A549 (cell line): ENCODE data around the gene GIT1. TPM values are rescaled to one million over a fixed set of nuclear protein-coding genes. Genes with fewer than 3 reads are reported as not detected.

Source experiments
- ATAC-seq, 2 experiments: fragments of 200-7000 bp in 1 of 2; fragments of >200 bp in 1 of 2; cut with Nextera tagmentation in 1 of 2; cut with Tn5 transposase in 1 of 2; 3 replicates each; pipeline versions ENCODE4 v1.8.0 to v1.9.1; 2018 to 2020; ENCODE audit warnings: mild to moderate bottlenecking in 1 of 2, moderate library complexity in 1 of 2
- CTCF ChIA-PET: fragments of 300-600 bp; sonication (Branson Sonifier 250); formaldehyde crosslinking; extraction: SDS; loops from one replicate; lab custom pipeline; 2021; ENCODE audit warnings: antibody characterized with exemption, inconsistent platforms; lab: Yijun Ruan, JAX
- POLR2A ChIA-PET: fragments of 350-600 bp; formaldehyde crosslinking; extraction: SDS; loops from one replicate; lab custom pipeline; 2021; ENCODE audit warnings: antibody characterized with exemption, inconsistent platforms; lab: Yijun Ruan, JAX
- DNase-seq, 2 experiments: peaks; one replicate each; pipeline versions ENCODE4 v3.0.0 to v3.0.0-alpha.2; 2011 to 2016; ENCODE audit warnings: low read depth in 1 of 2, low spot score in 1 of 2
- FAIRE-seq: peaks from 2 replicates; lab custom pipeline; 2011; peaks lifted over from hg19 to GRCh38; lab: Jason Lieb, UNC
- H3K27ac ChIP-seq, 2 experiments: fragments of >200 bp; sonication (Bioruptor Twin); formaldehyde crosslinking; 3 replicates each; pipeline ENCODE4 v1.5.1; 2016 to 2017
- H3K4me1 ChIP-seq: fragments of >200 bp; sonication (Bioruptor Twin); formaldehyde crosslinking; 3 replicates; pipeline ENCODE4 v1.6.1; 2016
- H3K4me2 ChIP-seq: fragments of >200 bp; sonication (Bioruptor Twin); formaldehyde crosslinking; 3 replicates; pipeline ENCODE4 v1.6.1; 2016
- H3K4me3 ChIP-seq: fragments of >200 bp; sonication (Bioruptor Twin); formaldehyde crosslinking; 3 replicates; pipeline ENCODE4 v1.5.1; 2016
- H3K9me3 ChIP-seq: fragments of >200 bp; sonication (Bioruptor Twin); formaldehyde crosslinking; 3 replicates; pipeline ENCODE4 v1.6.1; 2016
- ATOH8 ChIP-seq: fragments of 250-450 bp; sonication (Bioruptor Pico); IDR thresholded peaks from 2 replicates; pipeline ENCODE4 v1.5.0; 2020; ENCODE audit warnings: low read depth, mild to moderate bottlenecking, moderate library complexity
- CBX2 ChIP-seq: fragments of 200-600 bp; sonication (generic); IDR thresholded peaks from 2 replicates; pipeline ENCODE4 v1.6.1; 2016; ENCODE audit warnings: low read depth, mild to moderate bottlenecking, borderline replicate concordance
- CBX8 ChIP-seq: fragments of 200-600 bp; sonication (generic); IDR thresholded peaks from 2 replicates; pipeline ENCODE4 v1.6.1; 2016
- CEBPB ChIP-seq, 2 experiments: fragments of >200 bp in 1 of 2; sonication (Bioruptor Twin) in 1 of 2; formaldehyde crosslinking in 1 of 2; IDR thresholded peaks; 2 replicates each; pipeline ENCODE4 v1.6.1; 2012 to 2016
- CHD2 ChIP-seq: fragments of 150-350 bp; IDR thresholded peaks from 2 replicates; pipeline ENCODE4 v1.6.1; 2014; ENCODE audit warnings: low read length; ENCODE audit not compliant: partially characterized antibody
- CHD4 ChIP-seq: fragments of 200-600 bp; sonication (generic); IDR thresholded peaks from 2 replicates; pipeline ENCODE4 v1.6.1; 2016; ENCODE audit warnings: antibody characterized with exemption, mild to moderate bottlenecking, borderline replicate concordance
- ESRRA ChIP-seq: fragments of 150-350 bp; IDR thresholded peaks from 2 replicates; pipeline ENCODE4 v1.6.1; 2014; ENCODE audit warnings: mild to moderate bottlenecking, low read length, borderline replicate concordance
- FOSL2 ChIP-seq, 2 experiments: fragments of 450-650 bp in 1 of 2; fragments of >200 bp in 1 of 2; sonication (Bioruptor Twin) in 1 of 2; formaldehyde crosslinking; IDR thresholded peaks; 2 replicates each; pipeline versions ENCODE4 v1.5.0 to v1.6.1; 2016 to 2020; ENCODE audit warnings: mild to moderate bottlenecking in 1 of 2, moderate library complexity in 1 of 2
- FOXS1 ChIP-seq: fragments of 250-450 bp; sonication (Bioruptor Pico); IDR thresholded peaks from 2 replicates; pipeline ENCODE4 v1.5.0; 2020; ENCODE audit warnings: mild to moderate bottlenecking, moderate library complexity
- HOXA7 ChIP-seq: fragments of 250-450 bp; sonication (Bioruptor Pico); IDR thresholded peaks from 2 replicates; pipeline ENCODE4 v1.5.0; 2020; ENCODE audit warnings: mild to moderate bottlenecking, moderate library complexity
- HOXB13 ChIP-seq: fragments of 250-450 bp; sonication (Bioruptor Pico); IDR thresholded peaks from 2 replicates; pipeline ENCODE4 v1.5.0; 2020; ENCODE audit warnings: low read depth, mild to moderate bottlenecking, moderate library complexity
- JUN ChIP-seq, 2 experiments: fragments of >200 bp; sonication (Bioruptor Twin); formaldehyde crosslinking; IDR thresholded peaks; 2 replicates in 1 of 2; 3 replicates in 1 of 2; pipeline ENCODE4 v1.6.1; 2016 to 2017
- JUNB ChIP-seq: fragments of >200 bp; sonication (Bioruptor Twin); formaldehyde crosslinking; IDR thresholded peaks from 2 replicates; pipeline ENCODE4 v1.6.1; 2016
- KDM5A ChIP-seq: fragments of 200-600 bp; sonication (generic); IDR thresholded peaks from 2 replicates; pipeline ENCODE4 v1.6.1; 2016; ENCODE audit warnings: antibody characterized with exemption, mild to moderate bottlenecking
- MAFK ChIP-seq: fragments of 450-650 bp; IDR thresholded peaks from 2 replicates; pipeline ENCODE4 v1.6.1; 2014; ENCODE audit not compliant: partially characterized antibody
- MAX ChIP-seq: IDR thresholded peaks from 2 replicates; pipeline ENCODE4 v1.6.1; 2012
- NFE2L2 ChIP-seq: fragments of 150-350 bp; conservative IDR thresholded peaks from 2 replicates; pipeline ENCODE4 v1.6.1; 2014; ENCODE audit warnings: low read length
- NPAS2 ChIP-seq: fragments of 250-450 bp; sonication (Bioruptor Pico); IDR thresholded peaks from 2 replicates; pipeline ENCODE4 v1.8.0; 2022; ENCODE audit warnings: mild to moderate bottlenecking, moderate library complexity, borderline replicate concordance
- POLR2A ChIP-seq: IDR thresholded peaks from 2 replicates; pipeline ENCODE4 v1.6.1; 2012; ENCODE audit warnings: mild to moderate bottlenecking, low read length
- RAD21 ChIP-seq, 2 experiments: fragments of >200 bp in 1 of 2; sonication (Bioruptor Twin) in 1 of 2; formaldehyde crosslinking in 1 of 2; IDR thresholded peaks in 1 of 2; conservative IDR thresholded peaks in 1 of 2; 2 replicates in 1 of 2; 3 replicates in 1 of 2; pipeline ENCODE4 v1.6.1; 2012 to 2018; ENCODE audit warnings: inconsistent platforms in 1 of 2
- RCOR1 ChIP-seq: fragments of 150-350 bp; IDR thresholded peaks from 2 replicates; pipeline ENCODE4 v1.6.1; 2014; ENCODE audit warnings: antibody characterized with exemption, low read length, low read depth
- RFX5 ChIP-seq: fragments of 450-650 bp; IDR thresholded peaks from 2 replicates; pipeline ENCODE4 v1.7.1; 2014; ENCODE audit warnings: antibody characterized with exemption, mild to moderate bottlenecking, moderate library complexity
- RNF2 ChIP-seq: fragments of 200-600 bp; sonication (generic); IDR thresholded peaks from 2 replicates; pipeline ENCODE4 v1.6.1; 2016; ENCODE audit warnings: low read depth, mild to moderate bottlenecking, antibody characterized with exemption, moderate library complexity, borderline replicate concordance
- SREBF2 ChIP-seq: fragments of 450-650 bp; IDR thresholded peaks from 2 replicates; pipeline ENCODE4 v1.6.1; 2014; ENCODE audit warnings: mild to moderate bottlenecking, moderate library complexity
- TFCP2L1 ChIP-seq: fragments of 250-450 bp; sonication (Bioruptor Pico); IDR thresholded peaks from 2 replicates; pipeline ENCODE4 v1.5.0; 2021; ENCODE audit warnings: mild to moderate bottlenecking
- ZSCAN20 ChIP-seq: fragments of 250-450 bp; sonication (Bioruptor Pico); IDR thresholded peaks from 2 replicates; pipeline ENCODE4 v1.8.0; 2022; ENCODE audit warnings: mild to moderate bottlenecking, moderate library complexity
- WGBS: methylation state at CpG from one replicate; pipeline ENCODE4 v1.1.6; 2017; ENCODE audit errors: missing lambda C conversion rate; 5-methylcytosine and 5-hydroxymethylcytosine counted together
- polyA plus RNA-seq, 4 experiments: library from polyadenylated mRNA; depleted of rRNA in 3 of 4; stranded (reverse); fragments of >200 nt; fragmentation: RNase III in 1 of 4; extraction: RNeasy Plus Mini Kit Qiagen cat#74134 plus additional on column Dnase treatment in 1 of 4; gene quantifications; 2 replicates in 3 of 4; 3 replicates in 1 of 4; pipeline ENCODE4 v1.2.3, GENCODE V29; 2011 to 2017
- TF ChIP-seq, protein P1 (sequence below): fragments of >200 bp; sonication (Bioruptor Twin); formaldehyde crosslinking; IDR thresholded peaks from 3 replicates; pipeline ENCODE4 v1.5.1; 2016
- TF ChIP-seq, protein P2 (sequence below): fragments of 450-650 bp; IDR thresholded peaks from 2 replicates; pipeline ENCODE4 v1.6.1; 2014; ENCODE audit warnings: antibody characterized with exemption
- TF ChIP-seq, protein P3 (sequence below): fragments of >200 bp; sonication (Bioruptor Twin); formaldehyde crosslinking; IDR thresholded peaks from 2 replicates; pipeline ENCODE4 v1.6.1; 2016

Gene GIT1
- polyA plus RNA-seq, 2 of the 4 experiments (the other 2 are of a cell fraction), result 47.8 to 53.0 TPM

DNA sequence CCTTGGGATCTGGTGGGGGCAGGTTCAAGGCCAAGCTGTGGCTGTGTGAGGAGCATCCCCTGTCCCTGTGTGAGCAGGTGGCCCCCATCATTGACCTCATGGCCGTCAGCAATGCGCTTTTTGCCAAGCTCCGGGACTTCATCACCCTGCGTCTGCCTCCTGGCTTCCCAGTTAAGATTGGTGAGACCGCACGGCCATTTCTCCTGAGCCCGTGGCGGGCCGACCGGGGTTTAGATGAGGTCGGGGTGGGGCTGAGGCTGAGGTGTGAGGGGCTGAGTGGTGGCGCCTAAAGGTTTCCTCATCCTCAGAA lies 22.6 kb upstream of the GIT1 start:
- H3K4me2 ChIP-seq, result no peak overlapping the region
- WGBS, result 98% methylated on average over 12 of the region's 12 CpGs
- ChIA-PET POLR2A (no interaction called here), CTCF (interaction anchor here (0.5 to 23.2 kb wide), 5 partner anchors 16 to 196 kb away, joined by 3 to 447 read pairs (median 111); partner anchors contain the start of genes ABHD15, ANKRD13B and TP53I13)
- no peaks in the 10 kb centered on the region for H3K9me3 ChIP-seq
- H3K4me3 ChIP-seq, result no peak overlapping the region
- H3K27ac ChIP-seq, result no peak overlapping the region
- ATAC-seq, result no peak
- no peak for DNase-seq
- no peak for TF ChIP-seq RCOR1
- TF ChIP-seq JUNB, result no peak
- no peak for TF ChIP-seq NFE2L2
- no peak for TF ChIP-seq MAX
- TF ChIP-seq, all 56 proteins: peak for 0
- H3K4me1 ChIP-seq, result peaks cover 14% of the 10 kb centered on the region
- FAIRE-seq, result no peak

- Histone ChIP-seq H3K9me3 (no peaks in the 10 kb centered on the region), H3K27ac (no peak overlapping the region), H3K4me1 (peaks cover 14% of the 10 kb centered on the region), H3K4me3 (no peak overlapping the region), H3K4me2 (no peak overlapping the region)
- FAIRE-seq (no peak), DNase-seq (no peak), ATAC-seq (no peak)
- POLR2A ChIA-PET, result interaction anchor here (0.6 kb wide), 1 partner anchor 258 kb away, joined by 7 read pairs; no protein-coding TSS in a partner anchor
- no peak for TF ChIP-seq FOXS1
- no peak for TF ChIP-seq CBX2
- TF ChIP-seq ESRRA, result no peak
- TF ChIP-seq SREBF2, result no peak
- TF ChIP-seq FOSL2 (IDR thresholded peaks at IDR 0.05), result no peak
- TF ChIP-seq FOSL2 (CRISPR knock-in tag; IDR thresholded peaks at IDR 0.05), result no peak
- no peak for TF ChIP-seq RNF2
- TF ChIP-seq RFX5, result no peak
- TF ChIP-seq NPAS2, result no peak
- TF ChIP-seq KDM5A, result no peak
- no peak for TF ChIP-seq MAX
- no peak for TF ChIP-seq JUNB
- no peak for TF ChIP-seq CBX8
- no peak for TF ChIP-seq CEBPB (IDR thresholded peaks at IDR 0.05)
- TF ChIP-seq HOXB13 (CRISPR knock-in tag), result no peak
- no peak for TF ChIP-seq RAD21 (conservative IDR thresholded peaks at IDR 0.05 in 1 of 2, IDR thresholded peaks at IDR 0.05 in 1 of 2)
- no peak for TF ChIP-seq ZSCAN20 (CRISPR knock-in tag)
- TF ChIP-seq ATOH8 (CRISPR knock-in tag), result no peak
- no peak for TF ChIP-seq JUN (IDR thresholded peaks at IDR 0.05)
- TF ChIP-seq CHD2, result no peak
- CTCF ChIA-PET, result interaction anchor here (1.1 to 23.2 kb wide), 4 partner anchors 16 to 167 kb away, joined by 3 to 447 read pairs (median 218); partner anchors contain the start of genes ABHD15, ANKRD13B and TP53I13
- 95% methylated on average over 11 of the region's 11 CpGs for WGBS
These were observed 22.1 kb upstream of the GIT1 start for GRCh38 chr17:29611351-29612093.

DNA sequence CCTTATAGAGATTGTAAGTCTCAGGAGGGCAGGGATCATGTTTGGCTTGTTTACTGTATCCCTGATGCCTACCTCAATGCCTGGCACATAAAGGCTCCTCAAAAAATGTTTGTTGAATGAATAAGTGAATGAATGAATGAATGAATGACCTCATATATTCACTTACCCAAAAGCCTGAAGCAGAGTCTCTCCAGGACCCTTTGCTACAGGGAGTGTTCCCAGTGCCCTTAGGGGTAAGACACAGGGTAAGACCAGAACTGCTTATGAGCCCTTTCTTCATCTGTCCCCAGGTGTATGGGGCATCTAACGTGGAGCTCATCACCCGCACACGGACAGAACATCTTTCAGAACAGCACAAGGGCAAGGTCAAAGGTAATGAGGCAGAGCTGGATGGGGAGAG lies 20.9 kb upstream of the GIT1 start:
- Histone ChIP-seq H3K4me1 (peaks cover 9% of the 10 kb centered on the region), H3K4me3 (no peak overlapping the region), H3K27ac (no peak overlapping the region), H3K9me3 (no peaks in the 10 kb centered on the region), H3K4me2 (no peak overlapping the region)
- no peak for ATAC-seq
- POLR2A ChIA-PET, result no interaction called here
- no peak for FAIRE-seq
- 93% methylated on average over 3 of the region's 3 CpGs for WGBS
- no peak for DNase-seq
- CTCF ChIA-PET, result interaction anchor here (0.5 to 23.2 kb wide), 4 partner anchors 14 to 294 kb away, joined by 3 to 447 read pairs (median 164); partner anchors contain the start of genes ABHD15, ANKRD13B and TP53I13
- TF ChIP-seq RCOR1 (no peak), JUN (IDR thresholded peaks at IDR 0.05) (no peak), NPAS2 (no peak), CEBPB (IDR thresholded peaks at IDR 0.05) (no peak), CHD4 (no peak), TFCP2L1 (CRISPR knock-in tag) (no peak), FOSL2 (IDR thresholded peaks at IDR 0.05) (no peak), FOSL2 (CRISPR knock-in tag; IDR thresholded peaks at IDR 0.05) (no peak), POLR2A (no peak), HOXA7 (CRISPR knock-in tag) (no peak), ATOH8 (CRISPR knock-in tag) (no peak), MAFK (no peak), CBX8 (no peak)
- TF ChIP-seq, protein P1, sequence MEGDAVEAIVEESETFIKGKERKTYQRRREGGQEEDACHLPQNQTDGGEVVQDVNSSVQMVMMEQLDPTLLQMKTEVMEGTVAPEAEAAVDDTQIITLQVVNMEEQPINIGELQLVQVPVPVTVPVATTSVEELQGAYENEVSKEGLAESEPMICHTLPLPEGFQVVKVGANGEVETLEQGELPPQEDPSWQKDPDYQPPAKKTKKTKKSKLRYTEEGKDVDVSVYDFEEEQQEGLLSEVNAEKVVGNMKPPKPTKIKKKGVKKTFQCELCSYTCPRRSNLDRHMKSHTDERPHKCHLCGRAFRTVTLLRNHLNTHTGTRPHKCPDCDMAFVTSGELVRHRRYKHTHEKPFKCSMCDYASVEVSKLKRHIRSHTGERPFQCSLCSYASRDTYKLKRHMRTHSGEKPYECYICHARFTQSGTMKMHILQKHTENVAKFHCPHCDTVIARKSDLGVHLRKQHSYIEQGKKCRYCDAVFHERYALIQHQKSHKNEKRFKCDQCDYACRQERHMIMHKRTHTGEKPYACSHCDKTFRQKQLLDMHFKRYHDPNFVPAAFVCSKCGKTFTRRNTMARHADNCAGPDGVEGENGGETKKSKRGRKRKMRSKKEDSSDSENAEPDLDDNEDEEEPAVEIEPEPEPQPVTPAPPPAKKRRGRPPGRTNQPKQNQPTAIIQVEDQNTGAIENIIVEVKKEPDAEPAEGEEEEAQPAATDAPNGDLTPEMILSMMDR, result no peak
- TF ChIP-seq, protein P2, sequence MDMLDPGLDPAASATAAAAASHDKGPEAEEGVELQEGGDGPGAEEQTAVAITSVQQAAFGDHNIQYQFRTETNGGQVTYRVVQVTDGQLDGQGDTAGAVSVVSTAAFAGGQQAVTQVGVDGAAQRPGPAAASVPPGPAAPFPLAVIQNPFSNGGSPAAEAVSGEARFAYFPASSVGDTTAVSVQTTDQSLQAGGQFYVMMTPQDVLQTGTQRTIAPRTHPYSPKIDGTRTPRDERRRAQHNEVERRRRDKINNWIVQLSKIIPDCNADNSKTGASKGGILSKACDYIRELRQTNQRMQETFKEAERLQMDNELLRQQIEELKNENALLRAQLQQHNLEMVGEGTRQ, result no peak
- TF ChIP-seq, protein P3, sequence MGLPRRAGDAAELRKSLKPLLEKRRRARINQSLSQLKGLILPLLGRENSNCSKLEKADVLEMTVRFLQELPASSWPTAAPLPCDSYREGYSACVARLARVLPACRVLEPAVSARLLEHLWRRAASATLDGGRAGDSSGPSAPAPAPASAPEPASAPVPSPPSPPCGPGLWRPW, result no peak
